ENCODE data around the gene RCN2.

The RCN2 gene

DNA sequence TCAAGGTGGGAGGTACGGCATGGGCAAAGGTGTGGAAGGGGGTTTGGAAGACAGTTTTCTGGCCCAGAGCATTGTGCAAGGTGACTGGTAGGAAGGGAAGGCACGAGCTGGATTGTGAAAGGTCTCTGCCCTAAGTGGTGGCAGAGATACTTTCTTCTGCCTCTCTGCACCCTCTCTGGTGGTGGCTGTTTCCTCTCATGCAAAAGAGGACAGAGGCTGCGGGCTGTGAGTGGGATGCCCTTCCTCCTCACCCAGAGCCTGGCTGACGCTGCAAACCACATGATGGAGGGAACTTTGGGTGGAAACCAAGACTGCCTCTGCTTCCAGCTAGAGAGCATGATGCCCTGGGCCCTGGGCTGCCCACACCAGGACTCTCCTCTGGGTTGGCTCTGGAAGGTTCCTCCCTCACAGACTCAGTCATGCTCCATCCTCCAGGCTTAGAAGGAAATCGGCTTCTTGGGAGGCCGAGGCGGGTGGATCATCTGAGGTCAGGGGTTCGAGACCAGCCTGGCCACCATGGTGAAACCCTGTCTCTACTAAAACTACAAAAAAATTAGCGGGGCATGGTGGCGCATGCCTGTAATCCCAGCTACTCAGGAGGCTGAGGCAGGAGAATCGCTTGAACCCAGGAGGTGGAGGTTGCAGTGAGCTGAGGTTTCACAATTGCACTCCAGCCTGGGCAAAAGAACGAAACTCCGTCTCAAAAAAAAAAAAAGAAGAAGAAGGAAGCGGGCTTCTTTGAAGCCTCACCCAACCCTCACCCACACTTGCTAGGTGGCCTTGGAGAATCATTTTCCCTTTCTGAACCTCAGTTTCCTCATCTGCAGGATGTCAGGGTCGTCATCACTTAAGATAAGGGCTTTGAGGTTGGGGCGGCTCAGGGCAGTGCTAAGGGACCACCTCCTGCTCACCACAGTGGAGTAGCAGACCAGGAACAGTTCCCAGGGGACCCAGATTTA is 71.7 kb downstream of the RCN2 start:
- TF ChIP-seq, protein P1, sequence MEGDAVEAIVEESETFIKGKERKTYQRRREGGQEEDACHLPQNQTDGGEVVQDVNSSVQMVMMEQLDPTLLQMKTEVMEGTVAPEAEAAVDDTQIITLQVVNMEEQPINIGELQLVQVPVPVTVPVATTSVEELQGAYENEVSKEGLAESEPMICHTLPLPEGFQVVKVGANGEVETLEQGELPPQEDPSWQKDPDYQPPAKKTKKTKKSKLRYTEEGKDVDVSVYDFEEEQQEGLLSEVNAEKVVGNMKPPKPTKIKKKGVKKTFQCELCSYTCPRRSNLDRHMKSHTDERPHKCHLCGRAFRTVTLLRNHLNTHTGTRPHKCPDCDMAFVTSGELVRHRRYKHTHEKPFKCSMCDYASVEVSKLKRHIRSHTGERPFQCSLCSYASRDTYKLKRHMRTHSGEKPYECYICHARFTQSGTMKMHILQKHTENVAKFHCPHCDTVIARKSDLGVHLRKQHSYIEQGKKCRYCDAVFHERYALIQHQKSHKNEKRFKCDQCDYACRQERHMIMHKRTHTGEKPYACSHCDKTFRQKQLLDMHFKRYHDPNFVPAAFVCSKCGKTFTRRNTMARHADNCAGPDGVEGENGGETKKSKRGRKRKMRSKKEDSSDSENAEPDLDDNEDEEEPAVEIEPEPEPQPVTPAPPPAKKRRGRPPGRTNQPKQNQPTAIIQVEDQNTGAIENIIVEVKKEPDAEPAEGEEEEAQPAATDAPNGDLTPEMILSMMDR (conservative IDR thresholded peaks at IDR 0.05; ENCODE audit: low read length) = no peak
- no peak overlapping the region for H3K4me3 ChIP-seq (ENCODE audit: low read length)
- no peak for DNase-seq (ENCODE audit: low read depth)

Data from AG10803 (cell line).